ENCODE measurements around the gene KIF3C.
"Not testable (repeated sequence)": the region's sequence is repeated elsewhere in the genome, so short reads cannot be mapped to it uniquely, and the experiment has no call there.

The KIF3C gene

GRCh38 chr2:25958611-25959010 lies 23.7 kb downstream of the KIF3C start:
- DNase-seq, result not testable (repeated sequence)

GRCh38 chr2:25957743-25958142 lies 24.6 kb downstream of the KIF3C start:
- no peak for DNase-seq

DNA sequence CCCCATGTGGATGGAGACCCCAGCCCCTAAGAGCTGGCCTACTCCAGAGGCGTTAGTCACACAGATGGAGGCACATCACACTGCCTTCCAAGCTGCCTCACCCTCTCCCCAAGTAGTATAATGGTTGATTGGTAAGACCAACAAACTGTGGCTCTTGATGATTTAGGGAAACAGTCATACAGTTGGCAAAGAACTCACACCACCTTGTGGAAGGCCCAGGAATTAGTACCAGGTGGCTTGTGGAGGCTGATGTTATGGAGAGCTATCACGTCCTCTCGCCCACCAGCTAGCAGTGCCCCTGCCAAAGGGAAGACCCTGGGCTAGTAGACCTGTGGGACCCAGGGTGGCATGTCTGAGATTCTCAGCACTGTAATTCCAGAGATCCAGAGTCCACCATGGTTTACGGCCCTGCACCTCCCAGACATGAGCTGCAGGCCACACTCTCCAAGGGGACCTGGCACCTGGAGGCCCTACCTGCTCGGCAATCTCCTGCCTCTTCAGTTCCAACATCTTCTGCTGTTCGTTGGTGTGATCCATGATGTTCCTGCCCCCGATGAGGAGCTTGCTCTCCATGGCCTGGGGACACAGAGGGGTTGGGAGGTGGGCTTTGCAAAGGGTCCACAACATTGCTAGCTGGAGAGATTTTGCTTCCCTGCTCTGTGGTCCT lies 26.3 kb downstream of the KIF3C start:
- DNase-seq, result no peak

DNA sequence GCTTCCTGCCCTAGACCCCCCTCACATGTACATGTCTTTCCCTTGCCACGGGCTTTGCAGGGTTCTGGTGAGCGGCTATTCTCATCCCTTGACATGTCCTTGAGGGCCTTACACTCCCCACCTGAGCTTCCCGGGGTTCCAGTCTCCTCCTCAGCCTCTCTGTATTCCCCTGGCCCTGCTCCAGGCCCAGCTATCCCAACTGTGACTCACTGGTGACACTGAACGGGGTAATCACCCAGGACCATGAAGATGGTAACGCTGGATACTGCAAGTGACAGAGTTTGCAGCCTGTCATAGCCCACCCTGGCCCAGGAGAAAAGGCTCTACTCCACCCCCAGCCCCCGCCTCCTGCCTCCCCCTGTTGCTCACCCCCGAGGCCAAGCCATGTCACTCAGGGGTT lies 27.3 kb downstream of the KIF3C start:
- DNase-seq, result no peak

- no peak for DNase-seq
Measured at GRCh38 chr2:25954199-25954752, 28.0 kb downstream of the KIF3C start.

- peak; percentile 83 for DNase-seq
Measured at GRCh38 chr2:25951071-25951547, 31.2 kb downstream of the KIF3C start.

GRCh38 chr2:25948437-25948836 lies 33.9 kb downstream of the KIF3C start:
- no peak for DNase-seq

DNA sequence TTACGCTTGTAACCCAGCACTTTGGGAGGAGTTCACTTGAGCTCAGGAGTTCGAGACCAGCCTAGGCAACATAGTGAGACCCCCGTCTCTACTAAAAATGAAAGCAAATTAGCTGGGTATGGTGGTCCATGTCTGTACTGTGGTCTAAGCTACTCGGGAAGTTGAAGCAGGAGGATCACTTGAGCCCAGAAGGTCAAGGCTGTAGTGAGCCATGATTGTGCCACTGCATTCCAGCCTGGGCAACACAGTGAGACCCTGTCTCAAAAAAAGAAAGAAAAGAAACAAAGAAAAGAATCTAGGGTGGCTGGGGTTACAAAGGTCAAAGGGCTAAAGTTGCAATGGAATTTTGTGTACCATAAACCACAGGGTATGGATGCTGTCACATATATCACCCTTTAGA lies 41.3 kb downstream of the KIF3C start:
- no peak for DNase-seq

- DNase-seq, result no peak
Measured at GRCh38 chr2:25939257-25939668, 43.0 kb downstream of the KIF3C start.

GRCh38 chr2:25938345-25938744 lies 44.0 kb downstream of the KIF3C start:
- no peak for DNase-seq

DNA sequence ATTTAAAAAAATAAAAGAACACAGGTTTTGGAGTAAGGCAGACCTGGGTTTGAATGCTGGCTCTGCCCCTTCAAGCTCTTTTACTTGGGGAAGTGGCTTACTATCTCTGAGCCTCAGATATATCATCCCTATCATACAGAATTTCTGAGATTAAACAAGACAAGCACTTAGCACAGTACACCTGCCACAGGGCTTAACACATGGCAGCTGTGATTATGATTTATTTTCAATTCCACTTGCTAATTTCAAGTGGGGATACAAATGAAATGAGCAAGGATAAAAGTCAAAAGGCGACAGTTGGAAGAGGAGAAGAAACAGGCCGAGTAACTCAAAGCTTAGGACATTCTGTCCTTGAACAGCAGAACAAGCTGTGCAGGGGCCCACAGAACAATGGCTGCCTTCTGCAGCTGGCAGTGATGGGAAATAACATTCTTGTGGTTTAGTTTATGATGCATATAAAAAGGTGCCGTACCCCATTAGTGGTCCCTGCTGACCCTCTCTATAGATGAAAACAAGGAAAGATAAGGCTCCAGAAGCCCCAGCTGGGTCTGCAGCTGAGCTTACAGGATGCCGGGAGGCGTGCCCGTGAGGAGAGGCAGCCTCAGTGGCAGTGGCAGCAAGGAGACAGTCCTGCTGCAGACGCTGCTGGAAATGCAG lies 45.3 kb downstream of the KIF3C start:
- DNase-seq, result no peak

- no peak for DNase-seq
Measured at GRCh38 chr2:25933622-25934021, 48.7 kb downstream of the KIF3C start.

DNA sequence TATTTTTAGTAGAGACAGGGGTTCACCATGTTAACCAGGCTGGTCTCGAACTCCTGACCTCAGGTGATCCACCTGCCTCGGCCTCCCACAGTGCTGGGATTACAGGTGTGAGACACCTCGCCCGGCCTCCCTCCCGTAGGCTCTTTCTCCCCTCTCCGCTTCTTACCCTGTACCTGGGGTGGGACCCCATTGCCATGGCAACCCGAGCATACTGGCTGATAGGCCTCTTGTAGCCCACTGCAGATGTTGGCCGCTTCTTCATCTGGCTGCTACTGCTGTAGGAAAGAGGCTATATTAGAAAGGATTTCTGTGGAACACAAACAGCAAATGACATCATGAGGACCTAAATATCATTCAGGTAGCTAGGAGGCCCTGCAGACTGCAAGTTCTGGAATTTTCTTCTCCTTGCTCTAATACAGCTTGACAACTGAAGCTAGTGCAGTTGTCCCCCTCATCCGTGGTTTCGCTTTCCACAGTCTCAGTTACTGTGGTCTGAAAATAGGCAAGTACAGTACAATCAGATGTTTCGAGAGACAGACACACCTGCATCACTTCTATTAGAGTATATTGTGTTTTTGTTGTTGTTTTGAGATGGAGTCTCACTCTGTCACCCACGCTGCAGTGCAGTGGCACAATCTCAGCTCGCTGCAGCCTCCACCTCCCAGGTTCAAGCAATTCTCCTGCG lies 52.4 kb downstream of the KIF3C start:
- DNase-seq, result no peak

DNA sequence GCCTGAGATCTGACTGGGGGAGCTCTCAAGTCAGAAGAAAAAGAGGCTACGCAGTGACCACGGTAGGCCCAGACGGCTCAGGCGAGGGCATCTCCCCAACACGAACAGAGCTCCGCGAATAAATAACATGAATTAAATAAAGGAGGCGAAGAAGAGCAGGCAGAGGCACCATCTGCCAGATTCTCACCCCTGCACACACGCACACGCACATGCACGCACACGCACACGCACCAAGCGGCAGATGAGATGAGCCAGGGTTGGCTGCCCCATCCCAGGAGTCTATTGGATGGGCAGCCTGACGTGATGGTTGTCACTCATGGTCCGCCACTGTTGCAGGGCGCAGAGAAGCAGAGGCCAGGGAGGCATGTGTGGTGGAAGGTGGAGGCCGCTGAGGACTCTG lies 53.6 kb downstream of the KIF3C start:
- no peak for DNase-seq

DNA sequence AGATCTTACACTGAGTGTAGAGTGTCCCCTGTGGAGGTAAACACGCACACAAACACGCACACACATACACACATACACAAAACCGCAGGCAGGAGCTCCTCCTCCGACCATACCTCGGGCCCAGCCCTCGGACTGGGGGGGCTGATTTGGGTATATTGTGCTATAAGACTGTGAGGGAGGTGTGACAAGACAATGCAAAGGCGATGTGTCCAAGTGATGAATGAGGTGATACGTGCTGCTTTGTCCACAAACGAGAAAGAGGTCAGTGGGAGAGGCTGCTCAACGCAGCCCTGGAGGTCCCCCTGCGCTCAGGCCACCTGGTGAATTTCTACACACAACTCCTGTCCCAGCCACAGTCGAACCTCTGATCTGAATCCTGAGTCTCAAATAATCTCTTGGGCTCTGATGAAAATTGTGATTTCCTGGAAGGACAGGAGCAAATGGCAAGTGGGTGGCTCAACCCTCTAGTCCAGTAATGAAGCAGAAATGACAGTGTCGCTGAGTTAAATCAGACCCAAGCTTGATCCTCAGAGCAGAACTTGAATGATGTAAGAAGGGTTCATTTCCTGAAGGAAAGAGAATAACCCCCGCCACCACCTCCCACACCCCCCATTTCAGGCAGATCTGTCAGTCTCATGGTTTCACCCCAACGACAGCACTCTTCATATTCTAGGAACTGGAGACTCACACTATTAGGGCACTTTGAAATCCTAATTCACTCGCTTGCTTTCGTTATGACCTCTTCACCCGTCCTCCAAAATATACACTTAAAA lies 55.1 kb downstream of the KIF3C start:
- DNase-seq, result no peak

DNA sequence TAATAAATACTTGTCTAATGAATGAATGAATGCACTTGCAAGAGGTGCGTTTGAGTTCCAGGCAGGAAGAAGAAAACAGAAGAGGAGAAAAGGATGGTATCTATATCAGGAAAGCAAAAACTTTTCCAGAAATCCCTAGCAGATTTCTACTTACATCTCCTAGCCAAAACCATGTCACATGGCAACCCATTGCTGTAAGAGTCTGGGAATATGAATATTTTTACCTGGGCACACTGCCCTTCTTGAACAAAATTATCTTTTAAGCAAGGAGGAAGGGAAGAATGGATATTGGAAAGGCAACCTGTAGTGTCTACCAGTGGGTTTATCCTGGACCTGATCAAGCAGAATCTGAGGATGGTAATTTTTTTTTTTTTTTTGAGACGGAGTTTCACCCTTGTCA lies 59.8 kb downstream of the KIF3C start:
- DNase-seq, result no peak

GRCh38 chr2:25920786-25921415 lies 61.4 kb downstream of the KIF3C start:
- DNase-seq, result no peak

- no peak for DNase-seq
Measured at GRCh38 chr2:25920336-25920735, 62.0 kb downstream of the KIF3C start.

DNA sequence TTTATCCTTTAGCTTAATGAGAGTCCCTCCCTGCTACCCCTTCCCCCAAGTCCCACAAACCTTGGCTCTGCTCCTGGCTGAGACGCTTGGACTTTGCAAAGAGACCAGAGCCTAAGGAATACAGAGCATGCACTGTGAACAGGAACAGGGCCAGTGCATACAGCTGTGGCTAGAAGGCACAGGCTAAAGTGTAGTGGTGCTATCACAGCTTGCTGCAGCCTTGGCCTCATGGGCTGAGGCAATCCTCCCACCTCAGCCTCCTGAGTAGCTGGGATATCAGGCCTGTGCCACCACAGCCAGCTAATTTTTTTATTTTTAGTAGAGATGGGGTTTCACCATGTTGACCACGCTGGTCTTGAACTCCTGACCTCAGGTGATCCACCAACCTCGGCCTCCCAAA lies 64.5 kb downstream of the KIF3C start:
- DNase-seq, result no peak

- not testable (repeated sequence) for DNase-seq
Measured at GRCh38 chr2:25917411-25917810, 64.9 kb downstream of the KIF3C start.

DNA sequence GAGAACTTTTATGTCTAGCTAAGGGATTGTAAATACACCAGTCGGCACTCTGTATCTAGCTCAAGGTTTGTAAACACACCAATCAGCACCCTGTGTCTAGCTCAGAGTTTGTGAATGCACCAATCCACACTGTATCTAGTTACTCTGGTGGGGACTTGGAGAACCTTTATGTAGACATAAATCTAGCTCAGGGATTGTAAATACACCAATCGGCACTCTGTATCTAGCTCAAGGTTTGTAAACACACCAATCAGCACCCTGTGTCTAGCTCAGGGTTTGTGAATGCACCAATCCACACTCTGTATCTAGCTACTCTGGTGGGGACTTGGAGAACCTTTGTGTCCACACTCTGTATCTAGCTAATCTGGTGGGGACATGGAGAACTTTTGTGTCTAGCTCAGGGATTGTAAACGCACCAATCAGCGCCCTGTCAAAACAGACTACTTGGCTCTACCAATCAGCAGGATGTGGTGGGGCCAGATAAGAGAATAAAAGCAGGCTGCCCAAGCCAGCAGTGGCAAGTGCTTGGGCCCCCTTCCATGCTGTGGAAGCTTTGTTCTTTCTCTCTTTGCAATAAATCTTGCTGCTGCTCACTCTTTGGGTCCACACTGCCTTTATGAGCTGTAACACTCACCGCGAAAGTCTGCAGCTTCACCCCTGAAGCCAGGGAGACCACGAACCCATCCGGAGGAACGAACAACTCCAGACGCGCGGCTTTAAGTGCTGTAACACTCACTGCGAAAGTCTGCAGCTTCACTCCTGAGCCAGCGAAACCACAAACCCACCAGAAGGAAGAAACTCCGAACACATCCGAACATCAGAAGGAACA lies 66.1 kb downstream of the KIF3C start:
- not testable (repeated sequence) for DNase-seq

DNA sequence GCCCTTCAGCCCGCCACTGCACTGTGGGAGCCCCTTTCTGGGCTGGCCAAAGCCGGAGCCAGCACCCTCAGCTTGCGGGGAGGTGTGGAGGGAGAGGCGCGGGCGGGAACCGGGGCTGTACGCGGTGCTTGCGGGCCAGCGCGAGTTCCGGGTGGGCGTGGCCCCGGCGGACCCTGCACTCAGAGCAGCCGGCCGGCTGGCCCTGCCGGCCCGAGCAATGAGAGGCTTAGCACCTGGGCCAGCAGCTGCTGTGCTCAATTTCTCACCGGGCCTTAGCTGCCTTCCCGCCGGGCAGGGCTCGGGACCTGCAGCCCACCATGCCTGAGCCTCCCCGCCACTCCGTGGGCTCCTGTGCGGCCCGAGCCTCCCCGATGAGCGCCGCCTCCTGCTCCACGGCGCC lies 66.9 kb downstream of the KIF3C start:
- DNase-seq, result not testable (repeated sequence)

All from NCI-H2081 treated with DMSO at 0.1 percent for 48 hours (cell line).